ENCODE data around the gene KITLG.
"Not testable (repeated sequence)": the region's sequence is repeated elsewhere in the genome, so short reads cannot be mapped to it uniquely, and the experiment has no call there.

Gene KITLG

GRCh38 chr12:88580051-88580871 lies at the start of gene KITLG:
KITLG (minus strand) TSS chr12:88580471; CDS start chr12:88580278, 193 bp downstream.
- peak; percentile 80 to 84 for DNase-seq

DNA sequence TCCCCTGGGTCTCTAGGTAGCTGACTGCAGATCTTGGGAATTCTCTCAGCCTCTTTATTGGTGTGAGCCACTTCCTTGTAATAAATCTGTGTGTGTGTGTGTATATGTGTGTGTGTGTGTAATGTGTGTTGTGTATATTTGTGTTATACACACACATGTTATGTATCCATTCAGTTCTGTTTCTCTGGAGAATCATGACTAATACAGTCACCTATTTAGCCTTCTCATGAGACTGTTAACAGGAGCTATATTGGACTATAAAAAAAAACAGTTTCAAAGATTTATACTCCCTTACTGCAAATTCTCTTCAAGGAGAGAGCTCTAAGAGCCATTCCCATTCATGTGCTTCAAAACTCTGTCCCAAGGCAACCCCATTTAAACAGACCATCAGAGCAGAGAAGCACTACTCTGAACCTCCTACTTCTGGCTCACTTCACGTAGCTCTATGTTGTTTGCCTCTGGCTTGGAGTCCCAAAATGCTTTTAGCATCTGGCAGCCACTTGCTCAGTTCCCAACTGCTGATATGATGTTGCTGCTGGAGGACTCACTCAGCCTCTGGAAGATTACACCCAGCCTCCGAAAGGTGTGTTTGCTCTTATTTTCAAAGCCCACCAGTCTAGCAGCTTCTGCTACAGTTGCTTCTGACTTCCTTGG lies 48.7 kb upstream of the KITLG start:
- DNase-seq: no peak

DNA sequence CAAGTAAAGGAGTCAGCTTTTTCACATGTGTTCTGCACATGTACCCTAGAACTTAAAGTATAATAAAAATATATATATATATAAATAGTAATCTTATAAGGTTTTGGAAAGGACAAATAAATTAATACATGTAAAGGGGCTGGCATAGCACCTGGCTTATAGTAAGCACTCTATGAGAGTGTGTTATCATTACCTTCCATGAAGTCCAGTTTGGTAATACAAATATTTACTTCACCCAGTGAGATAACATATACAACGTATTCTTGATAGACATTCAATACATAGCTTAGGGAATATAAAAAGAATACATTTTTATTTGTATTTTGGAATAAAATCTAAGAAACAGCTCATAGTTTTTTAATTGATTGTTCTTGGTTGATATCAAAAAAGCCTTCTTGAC lies 47.8 kb upstream of the KITLG start:
- DNase-seq: not testable (repeated sequence)

GRCh38 chr12:88627501-88627900 lies 47.2 kb upstream of the KITLG start:
- no peak for DNase-seq

GRCh38 chr12:88625356-88625755 lies 45.1 kb upstream of the KITLG start:
- DNase-seq: no peak

DNA sequence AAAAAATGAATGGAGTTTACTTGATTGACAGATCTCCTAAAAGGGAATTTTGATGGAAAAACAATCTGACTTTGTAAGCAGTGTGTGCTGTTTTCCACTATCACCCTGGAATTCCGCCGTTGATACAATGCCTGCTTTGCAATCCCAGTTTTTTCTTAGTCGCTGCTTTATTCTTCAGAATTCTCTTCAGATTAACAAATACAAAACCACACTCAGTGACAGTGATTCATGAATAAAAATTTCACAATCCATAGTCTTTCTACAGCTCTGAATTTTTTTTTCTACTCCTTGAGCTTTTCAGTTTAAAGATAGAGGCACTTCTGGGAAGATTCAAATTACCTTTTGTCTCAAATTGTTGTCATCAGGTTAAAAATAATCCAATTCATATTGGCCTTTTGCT lies 44.6 kb upstream of the KITLG start:
- DNase-seq: no peak

DNA sequence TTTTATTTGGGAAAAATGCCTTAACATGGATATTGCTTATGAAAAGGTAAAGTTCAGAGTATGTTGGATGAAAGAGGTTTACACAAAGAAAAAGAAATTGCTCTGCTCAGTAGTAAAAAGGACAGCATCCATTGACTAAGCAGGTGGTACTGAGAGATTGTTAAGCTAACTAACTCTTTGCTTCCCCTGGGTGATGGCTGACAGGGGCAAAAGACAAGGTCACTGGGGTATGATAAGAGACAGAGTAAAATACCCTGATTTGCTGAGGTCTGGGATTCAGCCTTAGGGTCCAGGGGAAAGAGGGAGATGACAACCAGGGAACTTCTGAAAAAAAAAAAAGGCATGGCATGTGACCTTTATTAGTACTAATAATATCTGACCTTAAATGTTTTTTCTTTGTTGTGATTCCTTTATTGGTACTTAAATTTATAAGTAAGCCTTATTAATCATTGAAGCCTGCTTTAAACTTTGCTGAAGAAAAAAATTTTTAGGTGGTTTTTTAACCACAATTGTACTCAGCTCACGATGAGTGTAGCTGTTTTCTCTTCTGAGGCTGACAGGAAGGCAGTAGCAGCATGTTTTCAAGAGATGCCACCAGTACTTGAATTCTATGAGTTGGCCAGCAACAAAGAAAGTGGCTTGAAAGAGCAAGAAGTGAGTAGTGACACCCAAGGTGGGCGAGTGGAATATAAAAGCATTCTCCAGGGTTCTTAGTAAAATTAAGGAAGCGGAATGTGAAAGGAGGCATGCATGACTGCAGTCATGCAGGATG lies 43.7 kb upstream of the KITLG start:
- no peak for DNase-seq

GRCh38 chr12:88617352-88617751 lies 37.1 kb upstream of the KITLG start:
- DNase-seq: no peak

DNA sequence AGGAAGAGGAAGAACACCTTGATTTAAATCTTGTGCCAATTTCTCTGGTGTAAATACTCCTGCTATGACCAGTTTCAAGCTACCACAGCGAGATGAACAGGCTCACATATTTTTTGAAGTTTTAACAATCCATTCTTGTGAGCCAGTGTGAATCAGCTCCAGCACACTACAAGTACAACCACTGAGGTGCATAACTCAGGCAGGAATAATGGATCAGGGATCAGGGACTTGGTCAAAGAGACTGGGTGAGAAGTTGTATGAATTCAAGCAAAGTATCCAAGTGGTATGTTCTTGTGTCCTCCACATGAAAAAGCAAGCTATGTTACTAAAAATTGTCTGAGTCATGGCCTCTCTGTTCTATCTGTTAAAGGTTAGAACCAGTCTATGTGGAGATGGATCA lies 35.2 kb upstream of the KITLG start:
- no peak for DNase-seq

GRCh38 chr12:88604646-88605045 lies 24.4 kb upstream of the KITLG start:
- DNase-seq: no peak

- no peak for DNase-seq
Measured at GRCh38 chr12:88600272-88600671, 20.0 kb upstream of the KITLG start.

DNA sequence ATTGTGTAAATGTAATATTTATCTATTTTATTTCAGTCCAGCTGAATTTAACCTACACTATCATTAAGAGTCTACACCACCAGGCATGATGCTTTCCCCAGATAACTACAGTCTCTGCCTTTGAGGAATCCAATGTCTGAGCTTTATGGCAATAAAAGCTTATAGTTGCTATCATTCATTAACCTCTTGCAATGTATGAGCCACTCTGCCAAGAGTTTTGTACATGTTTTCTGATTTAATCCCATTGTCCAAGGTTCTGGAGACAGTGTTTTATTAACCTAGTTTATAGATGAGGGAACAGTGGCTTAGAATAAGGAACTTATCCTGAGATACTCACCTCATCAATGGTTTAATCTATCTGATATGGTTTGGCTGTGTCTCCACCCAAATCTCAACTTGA lies 17.1 kb upstream of the KITLG start:
- DNase-seq: no peak

DNA sequence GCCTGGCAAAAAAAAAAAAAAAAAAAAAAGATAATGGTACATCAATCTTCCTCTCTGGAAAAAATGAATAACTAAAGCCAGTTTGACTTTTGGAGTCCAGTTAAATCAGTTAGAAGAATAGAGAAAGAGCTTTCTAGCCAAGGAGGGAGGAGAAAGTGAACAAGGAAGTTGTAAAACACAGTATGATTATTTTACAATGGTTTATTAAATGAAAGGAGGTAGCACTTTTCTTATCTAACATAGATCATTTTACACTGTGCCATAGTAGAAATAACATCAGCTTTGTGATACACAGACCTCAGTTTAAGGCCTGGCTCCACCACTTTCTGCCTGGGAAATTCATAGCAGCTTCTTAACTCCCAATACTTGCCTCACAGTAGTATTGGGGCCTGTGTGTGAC lies 15.4 kb upstream of the KITLG start:
- DNase-seq: no peak

DNA sequence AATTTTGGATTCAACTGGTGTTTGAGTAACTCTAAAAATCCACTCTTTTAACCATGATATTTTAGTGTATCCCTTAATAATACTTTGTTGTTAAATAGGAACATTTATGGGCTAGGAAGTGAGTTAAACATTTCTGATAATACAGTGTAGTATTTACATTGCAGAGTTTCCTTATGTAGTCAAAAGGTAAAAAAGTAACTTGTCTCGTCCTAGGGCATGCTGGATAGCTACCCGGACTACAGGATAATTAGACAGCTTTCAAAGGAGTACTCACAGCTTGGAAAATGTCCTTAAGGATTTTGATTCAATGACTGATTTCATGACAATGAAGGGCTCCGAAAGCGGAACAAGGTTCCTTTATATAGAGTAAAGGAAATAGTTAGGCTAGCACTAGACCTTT lies 14.5 kb upstream of the KITLG start:
- DNase-seq: no peak

DNA sequence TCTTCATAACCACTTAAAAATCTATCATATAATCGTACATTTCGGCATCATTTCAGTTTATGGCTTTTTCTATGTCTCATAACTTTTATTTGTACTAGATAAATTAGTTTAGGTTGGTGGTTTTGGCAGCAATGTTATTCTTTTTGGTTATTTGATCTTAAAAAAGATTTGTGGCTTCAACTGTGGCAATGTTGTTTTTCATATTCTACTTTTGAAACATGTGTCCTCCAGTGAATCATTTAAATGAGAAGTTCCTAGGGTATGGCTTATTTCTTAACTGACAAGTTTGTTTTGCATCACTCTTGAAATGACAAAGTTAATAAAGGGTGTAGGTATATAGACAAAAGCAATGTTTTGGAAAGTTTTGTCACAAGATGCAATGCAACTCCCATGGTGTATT lies 11.1 kb upstream of the KITLG start:
- no peak for DNase-seq

GRCh38 chr12:88590851-88591250 lies 10.6 kb upstream of the KITLG start:
- DNase-seq: no peak

DNA sequence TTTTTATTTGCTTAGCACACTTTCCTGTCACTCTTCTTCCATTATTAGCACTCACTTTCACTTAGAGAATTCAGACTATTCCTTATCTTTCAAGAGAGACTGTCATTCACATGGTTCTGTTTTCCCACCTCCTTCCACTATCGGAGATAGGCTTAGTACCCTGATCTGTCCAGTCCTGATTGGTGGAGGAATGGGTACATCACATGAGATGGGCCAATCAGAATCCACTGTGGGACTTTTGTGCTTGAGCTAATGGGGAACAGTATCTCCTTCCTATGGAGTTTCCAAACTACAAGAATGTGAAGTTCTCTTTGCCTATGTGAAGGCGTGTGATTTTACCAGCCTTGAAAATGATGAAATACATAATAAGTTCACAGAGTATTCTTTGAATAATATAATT lies 4.8 kb upstream of the KITLG start:
- DNase-seq: no peak

DNA sequence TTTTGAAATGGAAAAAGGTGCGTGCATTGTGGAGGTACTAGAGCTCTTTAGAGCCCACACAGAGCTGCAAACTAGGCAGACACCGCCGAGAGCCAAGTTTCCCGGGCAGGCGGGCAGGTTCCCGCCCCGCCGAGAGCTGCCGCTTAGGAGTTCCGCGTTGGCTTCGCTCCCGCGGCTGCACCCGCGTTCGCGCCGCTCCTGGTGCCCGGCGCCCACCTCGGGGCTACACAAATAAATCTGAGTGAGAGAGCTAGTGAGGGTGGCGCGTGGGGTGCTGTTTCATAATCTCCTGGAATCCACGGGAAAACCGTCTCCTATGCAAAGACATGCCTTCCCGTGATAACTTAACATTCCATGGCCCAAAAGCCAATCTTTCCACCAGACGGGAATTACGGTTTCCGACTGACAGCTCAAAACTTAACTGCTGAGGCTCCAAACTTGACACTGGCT lies 645 bp downstream of the KITLG start:
- no peak for DNase-seq

DNA sequence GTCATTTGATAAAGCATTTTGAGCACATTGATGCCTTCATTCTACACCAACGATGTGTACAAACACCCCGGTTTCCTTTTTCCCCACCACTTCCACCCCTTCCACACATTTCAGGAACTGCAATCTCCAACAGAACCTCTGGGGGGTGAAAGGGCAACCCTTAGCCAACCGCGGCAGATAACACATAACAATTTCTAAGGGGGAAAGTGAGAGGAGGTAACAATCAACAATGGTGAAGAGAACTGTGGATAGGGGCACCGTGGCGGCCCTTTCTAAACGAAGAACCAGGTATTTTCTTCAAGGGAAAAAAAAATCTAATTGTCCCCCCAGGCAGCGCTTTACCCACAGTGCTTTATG lies 1.1 kb downstream of the KITLG start:
- DNase-seq: peak; percentile 37 to 47

DNA sequence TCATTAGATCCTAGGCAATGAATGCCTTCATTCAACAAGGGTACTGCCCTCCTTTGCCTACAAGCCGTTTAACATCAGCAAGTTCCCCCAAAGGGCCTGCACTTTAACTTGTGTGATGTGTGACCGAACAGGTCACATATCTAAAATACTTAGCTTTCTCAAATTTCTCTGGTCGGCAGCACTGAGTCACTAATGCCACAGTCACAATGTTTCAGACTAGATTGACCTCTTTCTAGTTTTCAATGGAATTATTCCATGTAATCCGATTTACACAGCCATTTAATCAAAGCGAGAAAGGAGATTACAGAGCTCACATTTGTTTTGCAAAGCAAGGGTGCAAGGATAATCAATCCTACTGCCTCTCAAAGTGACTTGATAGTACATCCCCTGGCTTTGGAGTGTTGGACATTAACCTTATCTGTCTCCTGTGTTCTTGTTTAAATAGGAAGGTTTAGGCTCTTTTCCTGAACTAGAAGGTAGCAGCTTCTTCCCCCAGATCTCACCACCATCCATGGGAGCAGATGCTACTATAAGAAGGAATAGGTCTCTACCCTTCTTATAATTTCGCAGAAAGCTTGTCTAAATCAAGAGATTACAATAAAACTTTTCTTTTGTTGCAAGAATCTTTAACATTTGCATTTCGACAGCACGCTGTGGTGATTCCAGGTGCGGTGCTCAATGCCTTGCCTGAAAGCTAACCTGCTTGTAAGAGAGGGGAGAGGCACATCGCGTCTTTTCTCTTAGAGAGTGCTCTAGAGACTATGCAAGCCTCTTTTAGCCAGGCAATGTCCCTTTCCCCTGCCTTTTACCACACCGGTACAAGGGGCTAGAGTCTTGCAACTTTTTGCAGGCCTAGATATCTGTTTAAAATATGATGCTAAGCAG lies 1.8 kb downstream of the KITLG start:
- peak in 1 of 2 experiments; percentile 47 for DNase-seq

DNA sequence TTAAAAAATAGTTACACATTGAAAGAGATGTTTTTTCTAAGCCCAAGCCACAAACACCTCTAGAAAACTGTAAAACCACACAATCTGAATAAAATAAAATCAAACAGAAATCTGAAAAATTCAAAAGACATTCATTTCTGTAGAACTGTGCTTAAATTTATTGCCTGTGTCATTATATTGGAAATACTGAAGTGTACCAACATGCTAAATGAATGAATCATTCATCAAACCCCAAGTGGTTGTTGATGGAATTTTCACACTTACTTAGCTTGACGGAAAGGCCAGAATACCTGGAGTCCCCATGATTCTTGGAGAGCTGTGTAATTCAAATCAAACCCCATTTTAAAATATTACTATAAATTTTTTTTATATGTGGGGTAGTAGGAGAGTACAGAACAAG lies 2.7 kb downstream of the KITLG start:
- DNase-seq: peak; percentile 16 to 25

DNA sequence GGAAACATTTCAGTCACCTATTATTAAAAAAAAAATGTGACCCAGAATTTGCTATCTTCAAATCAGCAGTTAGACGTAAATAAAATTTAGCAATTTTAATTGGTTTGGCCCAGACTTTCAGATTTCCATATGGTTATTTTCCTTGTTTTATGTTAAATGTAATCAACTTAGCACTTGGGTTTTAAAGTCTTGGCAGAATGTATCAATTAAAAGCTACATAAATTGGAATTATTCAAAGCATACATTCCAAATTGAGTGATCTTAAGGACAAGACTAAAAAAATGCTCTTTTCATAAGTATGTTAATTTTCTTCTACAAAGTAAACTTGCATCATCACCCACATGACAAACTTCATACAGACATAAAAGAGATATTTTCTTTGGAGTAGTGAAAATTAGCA lies 3.4 kb downstream of the KITLG start:
- DNase-seq: no peak
